HEK293 (cell line): ENCODE results near the gene RRP8.

ENCODE experiments used
- CTCF ChIA-PET: fragments of 350-600 bp; formaldehyde crosslinking; extraction: SDS; loops from one replicate; lab custom pipeline; 2021; ENCODE audit warnings: antibody characterized with exemption; lab: Yijun Ruan, JAX
- POLR2A ChIA-PET: fragments of 300-600 bp; formaldehyde crosslinking; extraction: SDS; loops from one replicate; lab custom pipeline; 2020; ENCODE audit warnings: antibody characterized with exemption, inconsistent platforms; lab: Yijun Ruan, JAX
- H3K27ac ChIP-seq: fragments of 200-500 bp; sonication (Bioruptor generic); 2 replicates; pipeline ENCODE4 v1.5.1; 2014; ENCODE audit warnings: low read depth, low read length, control low read depth, inconsistent platforms; ENCODE audit errors: extremely low read depth
- H3K36me3 ChIP-seq, 2 experiments: fragments of 200-500 bp in 1 of 2; sonication (Bioruptor generic) in 1 of 2; 1 replicate in 1 of 2; 2 replicates in 1 of 2; pipeline ENCODE4 v1.5.1; 2014 to 2017; ENCODE audit warnings: inconsistent platforms in 2 of 2, low read length in 2 of 2; ENCODE audit not compliant: control insufficient read depth in 2 of 2, insufficient read depth in 1 of 2
- H3K4me1 ChIP-seq: fragments of 200-500 bp; sonication (Bioruptor generic); 2 replicates; pipeline ENCODE4 v1.5.1; 2014; ENCODE audit warnings: mild to moderate bottlenecking, low read length, inconsistent platforms; ENCODE audit not compliant: control insufficient read depth, insufficient read depth
- H3K4me3 ChIP-seq: 2 replicates; pipeline ENCODE4 v1.5.1; 2011; ENCODE audit warnings: low read depth, mild to moderate bottlenecking, control low read depth, low read length, moderate library complexity
- H3K9me3 ChIP-seq: fragments of 200-500 bp; sonication (Bioruptor generic); 2 replicates; pipeline ENCODE4 v1.5.1; 2014; ENCODE audit warnings: low read depth, low read length, inconsistent platforms; ENCODE audit not compliant: control insufficient read depth, insufficient read depth
- EGR2 ChIP-seq: fragments of 450-650 bp; formaldehyde crosslinking; IDR thresholded peaks from 2 replicates; pipeline ENCODE4 v1.5.1; 2016; ENCODE audit warnings: low read depth, missing biosample characterization, missing genetic modification characterization
- MZF1 ChIP-seq: fragments of 450-650 bp; formaldehyde crosslinking; IDR thresholded peaks from 2 replicates; pipeline ENCODE4 v1.5.1; 2017; ENCODE audit warnings: missing biosample characterization, missing genetic modification characterization, borderline replicate concordance
- OSR2 ChIP-seq: fragments of 450-650 bp; formaldehyde crosslinking; IDR thresholded peaks from 2 replicates; pipeline ENCODE4 v1.5.1; 2016; ENCODE audit warnings: missing biosample characterization, missing genetic modification characterization
- SETDB1 ChIP-seq: IDR thresholded peaks from one replicate; pipeline ENCODE4 v1.6.1; 2017; ENCODE audit warnings: mild to moderate bottlenecking, low read length, moderate library complexity, mixed read lengths; ENCODE audit not compliant: insufficient read length
- TCF7L2 ChIP-seq: IDR thresholded peaks from 2 replicates; pipeline ENCODE4 v1.6.1; 2011; ENCODE audit warnings: low read depth, mild to moderate bottlenecking, inconsistent platforms, low read length, moderate library complexity, borderline replicate concordance
- ZBTB49 ChIP-seq: fragments of 450-650 bp; formaldehyde crosslinking; IDR thresholded peaks from 2 replicates; pipeline ENCODE4 v1.5.1; 2016; ENCODE audit warnings: missing biosample characterization, missing genetic modification characterization, low read depth
- ZNF175 ChIP-seq: fragments of 450-650 bp; formaldehyde crosslinking; IDR thresholded peaks from 2 replicates; pipeline ENCODE4 v1.5.1; 2016; ENCODE audit warnings: missing biosample characterization, missing genetic modification characterization
- ZNF221 ChIP-seq: fragments of 450-650 bp; formaldehyde crosslinking; IDR thresholded peaks from 2 replicates; pipeline ENCODE4 v1.5.1; 2017; ENCODE audit warnings: missing biosample characterization, missing genetic modification characterization, borderline replicate concordance
- ZNF266 ChIP-seq: fragments of 450-650 bp; formaldehyde crosslinking; IDR thresholded peaks from 2 replicates; pipeline ENCODE4 v1.5.1; 2016; ENCODE audit warnings: missing biosample characterization, missing genetic modification characterization, low read depth
- ZNF37A ChIP-seq: fragments of 450-650 bp; IDR thresholded peaks from 2 replicates; pipeline ENCODE4 v1.5.1; 2018; ENCODE audit warnings: missing biosample characterization, missing genetic modification characterization
- ZNF585B ChIP-seq: fragments of 450-650 bp; formaldehyde crosslinking; IDR thresholded peaks from 2 replicates; pipeline ENCODE4 v1.5.1; 2016; ENCODE audit warnings: missing biosample characterization, missing genetic modification characterization
- ZNF629 ChIP-seq: fragments of 450-650 bp; formaldehyde crosslinking; IDR thresholded peaks from 2 replicates; pipeline ENCODE4 v1.5.1; 2017; ENCODE audit warnings: missing biosample characterization, missing genetic modification characterization
- ZNF837 ChIP-seq: fragments of 450-650 bp; formaldehyde crosslinking; IDR thresholded peaks from 2 replicates; pipeline ENCODE4 v1.5.1; 2016; ENCODE audit warnings: missing biosample characterization, missing genetic modification characterization
- TF ChIP-seq, protein P1 (sequence below): sonication (generic); formaldehyde crosslinking; IDR thresholded peaks from 2 replicates; pipeline ENCODE4 v1.8.1; 2022; ENCODE audit warnings: mild to moderate bottlenecking, moderate library complexity, missing genetic modification reagents
- TF ChIP-seq, protein P2 (sequence below): fragments of 450-650 bp; formaldehyde crosslinking; IDR thresholded peaks from 2 replicates; pipeline ENCODE4 v1.5.1; 2016; ENCODE audit warnings: missing biosample characterization, missing genetic modification characterization
- TF ChIP-seq, protein P3 (sequence below): fragments of 450-650 bp; formaldehyde crosslinking; IDR thresholded peaks from 2 replicates; pipeline ENCODE4 v1.5.1; 2016; ENCODE audit warnings: missing biosample characterization, missing genetic modification characterization

The RRP8 gene

GRCh38 chr11:6588018-6588417, 15.4 kb downstream of the RRP8 start (continued):
- no peak for TF ChIP-seq ZBTB49

- no peaks in the 10 kb centered on the region for H3K4me1 ChIP-seq
- no peaks in the 10 kb centered on the region for H3K9me3 ChIP-seq
- TF ChIP-seq SETDB1 (no peak), ZNF266 (tag by site-specific recombination) (no peak), MZF1 (tag by site-specific recombination) (no peak), ZNF837 (tag by site-specific recombination) (no peak), ZNF629 (tag by site-specific recombination) (no peak), ZNF585B (tag by site-specific recombination) (no peak), OSR2 (no peak), EGR2 (tag by site-specific recombination) (no peak), ZNF37A (tag by site-specific recombination) (no peak), ZNF175 (tag by site-specific recombination) (no peak), ZNF221 (no peak), TCF7L2 (no peak)
- TF ChIP-seq, protein P1, sequence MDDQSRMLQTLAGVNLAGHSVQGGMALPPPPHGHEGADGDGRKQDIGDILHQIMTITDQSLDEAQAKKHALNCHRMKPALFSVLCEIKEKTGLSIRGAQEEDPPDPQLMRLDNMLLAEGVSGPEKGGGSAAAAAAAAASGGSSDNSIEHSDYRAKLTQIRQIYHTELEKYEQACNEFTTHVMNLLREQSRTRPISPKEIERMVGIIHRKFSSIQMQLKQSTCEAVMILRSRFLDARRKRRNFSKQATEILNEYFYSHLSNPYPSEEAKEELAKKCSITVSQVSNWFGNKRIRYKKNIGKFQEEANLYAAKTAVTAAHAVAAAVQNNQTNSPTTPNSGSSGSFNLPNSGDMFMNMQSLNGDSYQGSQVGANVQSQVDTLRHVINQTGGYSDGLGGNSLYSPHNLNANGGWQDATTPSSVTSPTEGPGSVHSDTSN (CRISPR knock-in tag): no peak
- TF ChIP-seq, protein P2, sequence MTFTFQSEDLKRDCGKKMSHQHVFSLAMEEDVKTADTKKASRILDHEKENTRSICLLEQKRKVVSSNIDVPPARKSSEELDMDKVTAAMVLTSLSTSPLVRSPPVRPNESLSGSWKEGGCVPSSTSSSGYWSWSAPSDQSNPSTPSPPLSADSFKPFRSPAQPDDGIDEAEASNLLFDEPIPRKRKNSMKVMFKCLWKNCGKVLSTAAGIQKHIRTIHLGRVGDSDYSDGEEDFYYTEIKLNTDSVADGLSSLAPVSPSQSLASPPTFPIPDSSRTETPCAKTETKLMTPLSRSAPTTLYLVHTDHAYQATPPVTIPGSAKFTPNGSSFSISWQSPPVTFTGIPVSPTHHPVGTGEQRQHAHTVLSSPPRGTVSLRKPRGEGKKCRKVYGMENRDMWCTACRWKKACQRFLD (tag by site-specific recombination): no peak
- TF ChIP-seq, protein P3, sequence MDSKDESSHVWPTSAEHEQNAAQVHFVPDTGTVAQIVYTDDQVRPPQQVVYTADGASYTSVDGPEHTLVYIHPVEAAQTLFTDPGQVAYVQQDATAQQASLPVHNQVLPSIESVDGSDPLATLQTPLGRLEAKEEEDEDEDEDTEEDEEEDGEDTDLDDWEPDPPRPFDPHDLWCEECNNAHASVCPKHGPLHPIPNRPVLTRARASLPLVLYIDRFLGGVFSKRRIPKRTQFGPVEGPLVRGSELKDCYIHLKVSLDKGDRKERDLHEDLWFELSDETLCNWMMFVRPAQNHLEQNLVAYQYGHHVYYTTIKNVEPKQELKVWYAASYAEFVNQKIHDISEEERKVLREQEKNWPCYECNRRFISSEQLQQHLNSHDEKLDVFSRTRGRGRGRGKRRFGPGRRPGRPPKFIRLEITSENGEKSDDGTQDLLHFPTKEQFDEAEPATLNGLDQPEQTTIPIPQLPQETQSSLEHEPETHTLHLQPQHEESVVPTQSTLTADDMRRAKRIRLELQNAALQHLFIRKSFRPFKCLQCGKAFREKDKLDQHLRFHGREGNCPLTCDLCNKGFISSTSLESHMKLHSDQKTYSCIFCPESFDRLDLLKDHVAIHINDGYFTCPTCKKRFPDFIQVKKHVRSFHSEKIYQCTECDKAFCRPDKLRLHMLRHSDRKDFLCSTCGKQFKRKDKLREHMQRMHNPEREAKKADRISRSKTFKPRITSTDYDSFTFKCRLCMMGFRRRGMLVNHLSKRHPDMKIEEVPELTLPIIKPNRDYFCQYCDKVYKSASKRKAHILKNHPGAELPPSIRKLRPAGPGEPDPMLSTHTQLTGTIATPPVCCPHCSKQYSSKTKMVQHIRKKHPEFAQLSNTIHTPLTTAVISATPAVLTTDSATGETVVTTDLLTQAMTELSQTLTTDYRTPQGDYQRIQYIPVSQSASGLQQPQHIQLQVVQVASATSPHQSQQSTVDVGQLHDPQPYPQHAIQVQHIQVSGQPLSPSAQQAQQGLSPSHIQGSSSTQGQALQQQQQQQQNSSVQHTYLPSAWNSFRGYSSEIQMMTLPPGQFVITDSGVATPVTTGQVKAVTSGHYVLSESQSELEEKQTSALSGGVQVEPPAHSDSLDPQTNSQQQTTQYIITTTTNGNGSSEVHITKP (tag by site-specific recombination): no peak
- ChIA-PET CTCF (interaction anchor here (0.8 kb wide), 1 partner anchor 208 kb away, joined by 3 read pairs; no protein-coding TSS in a partner anchor), POLR2A (no interaction called here)
- H3K36me3 ChIP-seq: peaks cover 0 to 17% of the 10 kb centered on the region in 2 experiments
- no peak overlapping the region for H3K27ac ChIP-seq
- H3K4me3 ChIP-seq: no peak overlapping the region
Measured at GRCh38 chr11:6587360-6587953, 16.0 kb downstream of the RRP8 start.
